ENCODE measurements around the gene OARD1. TPM values are rescaled to one million over a fixed set of nuclear protein-coding genes. Genes with fewer than 3 reads are reported as not detected.
"Not testable (repeated sequence)": the region's sequence is repeated elsewhere in the genome, so short reads cannot be mapped to it uniquely, and the experiment has no call there.

Gene OARD1
- total and polyA plus RNA-seq, 12 donors: 13.7 to 31.2 (median 17.0) TPM

GRCh38 chr6:41022294-41022693 is 49.9 kb downstream of the OARD1 start:
- no peaks in the 10 kb centered on the region for H3K36me3 ChIP-seq
- DNase-seq: no peak
- H3K9me3 ChIP-seq: peaks cover 0 to 17% (median 0%) of the 10 kb centered on the region in 11 donors
- ATAC-seq: no peak
- intact Hi-C loops (cut with DNase I): loop anchor here in 8 of 10 donors (5.0 to 10.0 kb wide), 7 partner anchors 125 to 1677 kb away; no protein-coding TSS in a partner anchor
- no peak overlapping the region for H3K27ac ChIP-seq
- H3K4me1 ChIP-seq: peaks cover 0 to 14% (median 0%) of the 10 kb centered on the region in 9 donors
- no peak overlapping the region for H3K4me3 ChIP-seq
- no peaks in the 10 kb centered on the region for H3K27me3 ChIP-seq
- no peak for TF ChIP-seq CTCF (IDR thresholded peaks at IDR 0.05)

- intact Hi-C loops (cut with DNase I): loop anchor here in 8 of 10 donors (5.0 to 10.0 kb wide), 7 partner anchors 125 to 1677 kb away; no protein-coding TSS in a partner anchor
- ATAC-seq: peak in 7 of 8 donors; percentile 56 to 90 (median 75)
- peaks cover 0 to 10% (median 0%) of the 10 kb centered on the region in 9 donors for H3K4me1 ChIP-seq
- peaks cover 0 to 17% (median 0%) of the 10 kb centered on the region in 11 donors for H3K9me3 ChIP-seq
- H3K4me3 ChIP-seq: no peak overlapping the region
- DNase-seq: peak in 1 of 2 donors; percentile 25
- H3K36me3 ChIP-seq: no peaks in the 10 kb centered on the region
- no peaks in the 10 kb centered on the region for H3K27me3 ChIP-seq
- TF ChIP-seq CTCF (IDR thresholded peaks at IDR 0.05): peak in 6 of 9 donors; percentile 17 to 52 (median 40)
- whole genome bisulfite sequencing, 2 donors: 72 to 74% methylated on average over 3 of the region's 3 CpGs
- H3K27ac ChIP-seq: no peak overlapping the region
Observed at GRCh38 chr6:41021832-41022231, 50.3 kb downstream of the OARD1 start.

- Histone ChIP-seq H3K9me3 (peaks cover 0 to 17% (median 0%) of the 10 kb centered on the region in 11 donors), H3K36me3 (no peaks in the 10 kb centered on the region), H3K4me3 (no peak overlapping the region), H3K4me1 (peaks cover 0 to 9% (median 0%) of the 10 kb centered on the region in 9 donors), H3K27me3 (no peaks in the 10 kb centered on the region), H3K27ac (no peak overlapping the region)
- DNase-seq: no peak
- 95 to 100% methylated on average over 1 of the region's 1 CpG for WGBS, 2 donors
- intact Hi-C loops (cut with DNase I): no loop called here
- no peak for ATAC-seq
- no peak for TF ChIP-seq CTCF (IDR thresholded peaks at IDR 0.05)
Observed at GRCh38 chr6:41017663-41018062, 54.5 kb downstream of the OARD1 start.

- H3K27me3 ChIP-seq; H3K4me3 ChIP-seq; H3K36me3 ChIP-seq; DNase-seq; H3K4me1 ChIP-seq; ATAC-seq; intact Hi-C loops (cut with DNase I); H3K27ac ChIP-seq: not testable (repeated sequence)
- H3K9me3 ChIP-seq: peaks cover 0 to 15% (median 0%) of the 10 kb centered on the region in 11 donors
- WGBS, 2 donors: 87 to 99% methylated on average over 4 to 5 of the region's 5 CpGs
Observed at GRCh38 chr6:41015860-41016259, 56.3 kb downstream of the OARD1 start.

- no peak for ATAC-seq
- DNase-seq: no peak
- intact Hi-C loops (cut with DNase I): no loop called here
- no peak overlapping the region for H3K27ac ChIP-seq
- no peaks in the 10 kb centered on the region for H3K36me3 ChIP-seq
- WGBS, 2 donors: 75 to 78% methylated on average over 4 of the region's 4 CpGs
- H3K27me3 ChIP-seq: no peaks in the 10 kb centered on the region
- no peak overlapping the region for H3K4me3 ChIP-seq
- TF ChIP-seq CTCF (IDR thresholded peaks at IDR 0.05): no peak
- no peaks in the 10 kb centered on the region for H3K4me1 ChIP-seq
- H3K9me3 ChIP-seq: peaks cover 0 to 4% (median 0%) of the 10 kb centered on the region in 11 donors
Observed at GRCh38 chr6:41014780-41015179, 57.4 kb downstream of the OARD1 start.

All from heart right ventricle (tissue), 16 donors.